Peyer's patch (tissue), 4 donors: ENCODE data around the gene RBP4.

Experiments
- POLR2A ChIP-seq, 2 donors: fragments of 450-650 bp; IDR thresholded peaks; one replicate each; pipeline ENCODE4 v1.5.1; 2017; ENCODE audit warnings: antibody characterized with exemption in 2 of 2, mild to moderate bottlenecking in 2 of 2, moderate library complexity in 2 of 2
- TF ChIP-seq, protein P1 (sequence below), 6 experiments: fragments of 450-650 bp in 4 of 6; fragments of 200-600 bp in 2 of 6; sonication (generic) in 1 of 6; IDR thresholded peaks; one replicate each; pipeline ENCODE4 v1.5.1; 2017 to 2019; ENCODE audit warnings: antibody characterized with exemption in 6 of 6, mild to moderate bottlenecking in 3 of 6, moderate library complexity in 1 of 6

DNA sequence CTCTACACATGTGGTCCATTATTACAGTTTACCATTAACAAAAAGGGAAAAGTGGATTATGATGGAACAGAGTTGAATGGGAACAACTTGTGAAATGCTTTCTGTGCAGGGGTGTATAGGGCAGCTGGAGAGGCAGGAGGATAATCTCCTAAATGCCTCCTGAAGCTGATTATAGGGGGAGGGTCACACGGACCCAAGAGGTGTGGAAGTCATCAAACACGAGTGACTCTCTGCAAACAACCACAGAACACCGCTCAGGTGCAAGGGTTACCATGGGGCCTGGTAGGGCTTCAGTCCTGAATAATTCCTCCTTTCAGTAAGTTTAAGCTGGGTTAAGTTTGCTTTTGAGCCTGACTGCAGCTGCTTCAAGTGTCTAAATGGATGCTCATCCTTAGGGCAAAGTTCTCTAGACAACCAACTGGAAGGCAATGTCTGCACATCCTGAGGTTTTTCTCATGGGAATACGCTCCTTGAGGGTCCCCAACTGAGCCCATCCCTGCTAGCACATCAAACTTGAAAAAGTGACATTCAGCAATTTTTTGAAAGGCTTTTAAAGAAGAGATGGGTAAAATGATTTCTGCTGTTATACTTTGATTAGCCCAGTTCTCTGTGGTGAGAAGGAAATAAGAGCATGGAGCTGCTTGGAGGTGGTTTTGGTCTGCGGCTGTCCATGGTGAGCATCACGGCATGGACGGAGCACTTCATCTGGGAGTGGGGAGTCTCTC is 13.2 kb upstream of the RBP4 start:
- TF ChIP-seq, protein P1, sequence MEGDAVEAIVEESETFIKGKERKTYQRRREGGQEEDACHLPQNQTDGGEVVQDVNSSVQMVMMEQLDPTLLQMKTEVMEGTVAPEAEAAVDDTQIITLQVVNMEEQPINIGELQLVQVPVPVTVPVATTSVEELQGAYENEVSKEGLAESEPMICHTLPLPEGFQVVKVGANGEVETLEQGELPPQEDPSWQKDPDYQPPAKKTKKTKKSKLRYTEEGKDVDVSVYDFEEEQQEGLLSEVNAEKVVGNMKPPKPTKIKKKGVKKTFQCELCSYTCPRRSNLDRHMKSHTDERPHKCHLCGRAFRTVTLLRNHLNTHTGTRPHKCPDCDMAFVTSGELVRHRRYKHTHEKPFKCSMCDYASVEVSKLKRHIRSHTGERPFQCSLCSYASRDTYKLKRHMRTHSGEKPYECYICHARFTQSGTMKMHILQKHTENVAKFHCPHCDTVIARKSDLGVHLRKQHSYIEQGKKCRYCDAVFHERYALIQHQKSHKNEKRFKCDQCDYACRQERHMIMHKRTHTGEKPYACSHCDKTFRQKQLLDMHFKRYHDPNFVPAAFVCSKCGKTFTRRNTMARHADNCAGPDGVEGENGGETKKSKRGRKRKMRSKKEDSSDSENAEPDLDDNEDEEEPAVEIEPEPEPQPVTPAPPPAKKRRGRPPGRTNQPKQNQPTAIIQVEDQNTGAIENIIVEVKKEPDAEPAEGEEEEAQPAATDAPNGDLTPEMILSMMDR (IDR thresholded peaks at IDR 0.05): no peak
- no peak for TF ChIP-seq POLR2A (IDR thresholded peaks at IDR 0.05)
